WI38 (cell line): Measurements from ENCODE around the gene NFX1.
"Not testable (repeated sequence)": the region's sequence is repeated elsewhere in the genome, so short reads cannot be mapped to it uniquely, and the experiment has no call there.

Experiments used
- H3K4me3 ChIP-seq: 2 replicates; pipeline ENCODE4 v1.5.1; 2011; ENCODE audit warnings: low read depth, mild to moderate bottlenecking, control low read depth, low read length
- CTCF ChIP-seq: IDR thresholded peaks from 2 replicates; pipeline ENCODE4 v1.5.1; 2012; ENCODE audit warnings: low read depth, mild to moderate bottlenecking, control low read depth, low read length

The NFX1 gene

GRCh38 chr9:33307067-33307466 is 16.8 kb downstream of the NFX1 start:
- no peak for TF ChIP-seq CTCF
- H3K4me3 ChIP-seq = no peak overlapping the region

GRCh38 chr9:33309903-33310302 is 19.6 kb downstream of the NFX1 start:
- H3K4me3 ChIP-seq = no peak overlapping the region

GRCh38 chr9:33310748-33311147 is 20.4 kb downstream of the NFX1 start:
- no peak for TF ChIP-seq CTCF
- no peak overlapping the region for H3K4me3 ChIP-seq

More at GRCh38 chr9:33309903-33310302, 19.6 kb downstream of the NFX1 start:
- TF ChIP-seq CTCF = no peak

GRCh38 chr9:33311953-33312352 is 21.6 kb downstream of the NFX1 start:
- H3K4me3 ChIP-seq = no peak overlapping the region
- no peak for TF ChIP-seq CTCF

- TF ChIP-seq CTCF = no peak
- no peak overlapping the region for H3K4me3 ChIP-seq
These were observed 25.1 kb downstream of the NFX1 start for GRCh38 chr9:33315371-33315770.

GRCh38 chr9:33317136-33317535 is 26.8 kb downstream of the NFX1 start:
- H3K4me3 ChIP-seq = not testable (repeated sequence)

GRCh38 chr9:33318225-33318624 is 27.9 kb downstream of the NFX1 start:
- no peak overlapping the region for H3K4me3 ChIP-seq
- TF ChIP-seq CTCF = no peak

- H3K4me3 ChIP-seq = no peak overlapping the region
- TF ChIP-seq CTCF = no peak
These were observed 28.5 kb downstream of the NFX1 start for GRCh38 chr9:33318781-33319180.
